SK-N-SH (cell line): ENCODE data around the gene CFAP299. TPM values are rescaled to one million over a fixed set of nuclear protein-coding genes. Genes with fewer than 3 reads are reported as not detected.
A peak's percentile ranks its signal among the peaks of the same experiment; 100 is the strongest.

Experiments
- CTCF ChIA-PET: fragments of 300-600, 350-600 bp; formaldehyde crosslinking; extraction: SDS; loops from one replicate; lab custom pipeline; 2021; lab: Yijun Ruan, JAX
- POLR2A ChIA-PET: fragments of 350-600 bp; sonication (Branson Sonifier 250); formaldehyde crosslinking; extraction: SDS; loops from one replicate; lab custom pipeline; 2020; ENCODE audit warnings: antibody characterized with exemption, inconsistent platforms; lab: Yijun Ruan, JAX
- DNase-seq: peaks from one replicate; pipeline ENCODE4 v3.0.0; 2012
- H2AFZ ChIP-seq: fragments of 200-600 bp; sonication (generic); 2 replicates; pipeline ENCODE4 v1.8.1; 2016; ENCODE audit warnings: antibody characterized with exemption, mild to moderate bottlenecking, low read depth
- H3F3A ChIP-seq: fragments of 200-600 bp; sonication (generic); replicated peaks from 2 replicates; pipeline ENCODE3; 2016; ENCODE audit warnings: antibody characterized with exemption, mild to moderate bottlenecking; ENCODE audit not compliant: insufficient read depth
- H3K27ac ChIP-seq, 2 experiments: fragments of 200-500 bp in 1 of 2; fragments of 200-600 bp in 1 of 2; sonication (Bioruptor generic) in 1 of 2; sonication (generic), shearing (Covaris generic) in 1 of 2; 2 replicates each; pipeline versions ENCODE4 v1.5.1 to v1.6.1; 2014 to 2016; ENCODE audit warnings: low read depth in 2 of 2, inconsistent platforms in 1 of 2, low read length in 1 of 2, mild to moderate bottlenecking in 1 of 2, mixed read lengths in 1 of 2
- H3K27me3 ChIP-seq: fragments of 200-600 bp; sonication (generic), shearing (Covaris generic); 2 replicates; pipeline ENCODE4 v1.6.1; 2016; ENCODE audit warnings: mixed run types; ENCODE audit not compliant: insufficient read depth
- H3K36me3 ChIP-seq, 2 experiments: fragments of 200-500 bp in 1 of 2; fragments of 200-600 bp in 1 of 2; sonication (Bioruptor generic) in 1 of 2; sonication (generic) in 1 of 2; replicated peaks in 1 of 2; 2 replicates each; pipeline versions ENCODE3 to v1.5.1; 2014 to 2016; ENCODE audit warnings: low read length in 1 of 2, mild to moderate bottlenecking in 1 of 2; ENCODE audit not compliant: insufficient read depth in 2 of 2, control insufficient read depth in 1 of 2
- H3K4me1 ChIP-seq, 2 experiments: fragments of 200-500 bp in 1 of 2; fragments of 200-600 bp in 1 of 2; sonication (Bioruptor generic) in 1 of 2; sonication (generic), shearing (Covaris generic) in 1 of 2; 2 replicates each; pipeline versions ENCODE4 v1.5.1 to v1.6.1; 2014 to 2016; ENCODE audit warnings: low read depth in 1 of 2, low read length in 1 of 2, mixed run types in 1 of 2; ENCODE audit not compliant: insufficient read depth in 2 of 2, control insufficient read depth in 1 of 2
- H3K4me2 ChIP-seq: fragments of 200-600 bp; sonication (generic), shearing (Covaris generic); 2 replicates; pipeline ENCODE4 v1.6.1; 2017; ENCODE audit warnings: mixed run types
- H3K4me3 ChIP-seq, 2 experiments: fragments of 200-500 bp in 1 of 2; fragments of 200-600 bp in 1 of 2; sonication (Bioruptor generic) in 1 of 2; sonication (generic), shearing (Covaris generic) in 1 of 2; 2 replicates each; pipeline versions ENCODE4 v1.5.1 to v1.8.1; 2014 to 2016; ENCODE audit warnings: low read depth in 2 of 2, inconsistent platforms in 1 of 2, low read length in 1 of 2, mild to moderate bottlenecking in 1 of 2, mixed read lengths in 1 of 2, moderate library complexity in 1 of 2
- H3K79me2 ChIP-seq: fragments of 200-600 bp; sonication (generic); 2 replicates; pipeline ENCODE4 v1.8.1; 2017; ENCODE audit warnings: mild to moderate bottlenecking; ENCODE audit not compliant: insufficient read depth
- H3K9ac ChIP-seq: fragments of 200-600 bp; sonication (generic); 2 replicates; pipeline ENCODE4 v1.6.1; 2017; ENCODE audit warnings: mixed run types
- H3K9me2 ChIP-seq: fragments of 200-600 bp; sonication (generic); 2 replicates; pipeline ENCODE4 v1.6.1; 2017; ENCODE audit warnings: mixed run types
- H3K9me3 ChIP-seq: fragments of 200-600 bp; sonication (generic); 2 replicates; pipeline ENCODE4 v1.6.1; 2017; ENCODE audit warnings: mixed run types, mild to moderate bottlenecking, moderate library complexity
- H4K20me1 ChIP-seq: fragments of 200-600 bp; sonication (generic); 2 replicates; pipeline ENCODE4 v1.6.1; 2017; ENCODE audit warnings: mild to moderate bottlenecking, mixed run types; ENCODE audit not compliant: insufficient read depth
- CHD2 ChIP-seq: fragments of 150-350 bp; IDR thresholded peaks from 2 replicates; pipeline ENCODE4 v1.6.1; 2018; ENCODE audit warnings: low read length; ENCODE audit not compliant: partially characterized antibody
- CTCF ChIP-seq: fragments of 200-600 bp; sonication (generic); IDR thresholded peaks from 2 replicates; pipeline ENCODE4 v1.6.1; 2017; ENCODE audit warnings: antibody characterized with exemption, mild to moderate bottlenecking, moderate library complexity
- ELF1 ChIP-seq: IDR thresholded peaks from 2 replicates; pipeline ENCODE4 v1.4.0; 2012
- EP300 ChIP-seq, 2 experiments: IDR thresholded peaks; 2 replicates each; pipeline versions ENCODE4 v1.4.0 to v1.6.1; 2012; ENCODE audit warnings: borderline replicate concordance in 1 of 2, low read depth in 1 of 2, low read length in 1 of 2
- EZH2phosphoT487 ChIP-seq: fragments of 200-600 bp; sonication (generic); IDR thresholded peaks from 2 replicates; pipeline ENCODE4 v1.6.1; 2017; ENCODE audit warnings: low read depth, mixed run types, mild to moderate bottlenecking, antibody characterized with exemption, moderate library complexity, borderline replicate concordance
- FOSL2 ChIP-seq: IDR thresholded peaks from 2 replicates; pipeline ENCODE4 v1.4.0; 2012; ENCODE audit warnings: low read depth, mild to moderate bottlenecking, moderate library complexity, borderline replicate concordance
- FOXJ3 ChIP-seq: sonication (generic); formaldehyde crosslinking; IDR thresholded peaks from 2 replicates; pipeline ENCODE4 v1.5.1; 2020; ENCODE audit warnings: mild to moderate bottlenecking, missing genetic modification reagents
- FOXM1 ChIP-seq: IDR thresholded peaks from 2 replicates; pipeline ENCODE4 v1.4.0; 2012; ENCODE audit warnings: low read depth, mild to moderate bottlenecking
- GABPA ChIP-seq: IDR thresholded peaks from 2 replicates; pipeline ENCODE4 v1.4.0; 2012; ENCODE audit warnings: low read depth, mild to moderate bottlenecking
- JUND ChIP-seq: IDR thresholded peaks from 2 replicates; pipeline ENCODE4 v1.4.0; 2012
- MEF2A ChIP-seq: IDR thresholded peaks from 2 replicates; pipeline ENCODE4 v1.4.0; 2012; ENCODE audit warnings: low read depth, borderline replicate concordance
- NFIC ChIP-seq: IDR thresholded peaks from 2 replicates; pipeline ENCODE4 v1.4.0; 2012; ENCODE audit warnings: borderline replicate concordance
- NRF1 ChIP-seq: IDR thresholded peaks from 2 replicates; pipeline ENCODE4 v1.6.1; 2012; ENCODE audit warnings: low read depth, mild to moderate bottlenecking, low read length
- PBX3 ChIP-seq: IDR thresholded peaks from 2 replicates; pipeline ENCODE4; 2012
- POLR2AphosphoS5 ChIP-seq: IDR thresholded peaks from 2 replicates; pipeline ENCODE4 v1.6.1; 2012; ENCODE audit warnings: low read depth, low read length
- RAD21 ChIP-seq: IDR thresholded peaks from 2 replicates; pipeline ENCODE4 v1.6.1; 2012; ENCODE audit warnings: mild to moderate bottlenecking, low read length
- RCOR1 ChIP-seq: fragments of 150-350 bp; IDR thresholded peaks from 2 replicates; pipeline ENCODE4 v1.6.1; 2017; ENCODE audit warnings: antibody characterized with exemption, low read length
- RFX5 ChIP-seq: IDR thresholded peaks from 2 replicates; pipeline ENCODE4 v1.6.1; 2012; ENCODE audit warnings: mild to moderate bottlenecking, improper control_type of control experiment, low read length
- SMC3 ChIP-seq: IDR thresholded peaks from 2 replicates; pipeline ENCODE4 v1.6.1; 2012; ENCODE audit warnings: low read depth, low read length, improper control_type of control experiment
- USF2 ChIP-seq: fragments of 150-350 bp; IDR thresholded peaks from 2 replicates; pipeline ENCODE4 v1.6.1; 2017; ENCODE audit warnings: antibody characterized with exemption, low read length, low read depth, borderline replicate concordance
- WGBS: methylation state at CpG from one replicate; pipeline ENCODE4 v1.1.6; 2017; ENCODE audit warnings: low lambda C conversion rate; 5-methylcytosine and 5-hydroxymethylcytosine counted together
- polyA plus RNA-seq, 3 experiments: library from polyadenylated mRNA; depleted of rRNA; stranded (reverse); fragments of >200 nt; gene quantifications; 2 replicates each; pipeline ENCODE4 v1.2.3, GENCODE V29; 2012
- TF ChIP-seq, protein P1 (sequence below): IDR thresholded peaks from 2 replicates; pipeline ENCODE4 v1.6.1; 2012; ENCODE audit warnings: mild to moderate bottlenecking, low read depth, low read length, moderate library complexity

CFAP299 gene
- polyA plus RNA-seq, 1 of the 3 experiments (the other 2 are of a cell fraction) = 1.2 TPM

DNA sequence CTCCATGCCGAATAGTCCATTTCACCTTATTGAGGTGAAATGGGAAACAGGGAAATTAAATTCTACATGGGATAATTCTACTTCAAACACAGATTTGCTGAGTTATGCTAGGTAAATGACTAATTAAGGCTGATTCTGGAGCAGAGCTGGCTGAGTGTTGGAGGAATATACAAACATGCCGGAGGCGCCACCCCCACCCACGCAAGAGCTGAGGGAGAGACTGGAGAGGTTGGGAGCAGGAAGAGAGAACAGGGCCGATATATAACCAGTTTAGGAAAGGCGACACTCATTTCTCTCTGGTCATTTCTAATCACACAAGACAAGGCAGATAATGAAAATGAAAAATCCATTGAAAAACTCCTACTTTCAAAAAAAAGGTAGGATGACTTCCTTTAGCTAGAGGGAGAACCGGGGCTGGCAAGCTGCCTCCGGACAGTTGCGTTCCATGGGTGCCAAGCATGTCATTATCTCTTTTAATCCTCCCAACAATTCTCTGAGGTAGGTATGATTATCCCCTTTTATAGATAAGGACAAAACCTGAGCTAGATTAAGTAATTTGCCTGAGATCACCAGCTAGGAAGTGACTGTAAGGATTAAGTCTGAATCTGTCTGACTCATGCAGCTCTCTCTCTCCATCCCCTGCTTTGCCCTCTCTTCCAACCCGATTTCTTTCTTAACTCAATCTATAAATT is 27.6 kb upstream of the CFAP299 start (continued):
- TF ChIP-seq, protein P1, sequence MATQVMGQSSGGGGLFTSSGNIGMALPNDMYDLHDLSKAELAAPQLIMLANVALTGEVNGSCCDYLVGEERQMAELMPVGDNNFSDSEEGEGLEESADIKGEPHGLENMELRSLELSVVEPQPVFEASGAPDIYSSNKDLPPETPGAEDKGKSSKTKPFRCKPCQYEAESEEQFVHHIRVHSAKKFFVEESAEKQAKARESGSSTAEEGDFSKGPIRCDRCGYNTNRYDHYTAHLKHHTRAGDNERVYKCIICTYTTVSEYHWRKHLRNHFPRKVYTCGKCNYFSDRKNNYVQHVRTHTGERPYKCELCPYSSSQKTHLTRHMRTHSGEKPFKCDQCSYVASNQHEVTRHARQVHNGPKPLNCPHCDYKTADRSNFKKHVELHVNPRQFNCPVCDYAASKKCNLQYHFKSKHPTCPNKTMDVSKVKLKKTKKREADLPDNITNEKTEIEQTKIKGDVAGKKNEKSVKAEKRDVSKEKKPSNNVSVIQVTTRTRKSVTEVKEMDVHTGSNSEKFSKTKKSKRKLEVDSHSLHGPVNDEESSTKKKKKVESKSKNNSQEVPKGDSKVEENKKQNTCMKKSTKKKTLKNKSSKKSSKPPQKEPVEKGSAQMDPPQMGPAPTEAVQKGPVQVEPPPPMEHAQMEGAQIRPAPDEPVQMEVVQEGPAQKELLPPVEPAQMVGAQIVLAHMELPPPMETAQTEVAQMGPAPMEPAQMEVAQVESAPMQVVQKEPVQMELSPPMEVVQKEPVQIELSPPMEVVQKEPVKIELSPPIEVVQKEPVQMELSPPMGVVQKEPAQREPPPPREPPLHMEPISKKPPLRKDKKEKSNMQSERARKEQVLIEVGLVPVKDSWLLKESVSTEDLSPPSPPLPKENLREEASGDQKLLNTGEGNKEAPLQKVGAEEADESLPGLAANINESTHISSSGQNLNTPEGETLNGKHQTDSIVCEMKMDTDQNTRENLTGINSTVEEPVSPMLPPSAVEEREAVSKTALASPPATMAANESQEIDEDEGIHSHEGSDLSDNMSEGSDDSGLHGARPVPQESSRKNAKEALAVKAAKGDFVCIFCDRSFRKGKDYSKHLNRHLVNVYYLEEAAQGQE = no peak
- TF ChIP-seq CHD2 (no peak), RAD21 (no peak), EZH2phosphoT487 (no peak), ELF1 (no peak), FOXJ3 (no peak), FOXM1 (peak; percentile 25; the same call in 1 of the 2 replicates), EP300 (IDR thresholded peaks at IDR 0.05; ENCODE audit: borderline replicate concordance in 1 of 2, low read depth in 1 of 2, low read length in 1 of 2) (peak in 1 of 2 experiments; percentile 65; a peak in 1 of 4 replicates), GABPA (no peak), JUND (peak; percentile 59), RCOR1 (no peak), FOSL2 (peak; percentile 74; the same call in 1 of the 2 replicates), NRF1 (no peak), NFIC (peak; percentile 40; the same call in 1 of the 2 replicates), MEF2A (no peak), RFX5 (no peak)

GRCh38 chr4:80308466-80308822 is 27.1 kb upstream of the CFAP299 start:
- H3K4me1 ChIP-seq = peaks cover 5 to 35% of the 10 kb centered on the region in 2 experiments
- POLR2A ChIA-PET = no interaction called here

More at GRCh38 chr4:80308466-80308822, 27.1 kb upstream of the CFAP299 start:
- no peaks in the 10 kb centered on the region for H3K36me3 ChIP-seq
- no peaks in the 10 kb centered on the region for H3K27me3 ChIP-seq
- peak overlapping the region; percentile 68 for H3K4me2 ChIP-seq
- TF ChIP-seq USF2 = no peak
- no peak for TF ChIP-seq POLR2AphosphoS5
- no peak for TF ChIP-seq NRF1
- no peak for TF ChIP-seq EZH2phosphoT487
- no peak for TF ChIP-seq FOXM1
- TF ChIP-seq RFX5 = no peak
- TF ChIP-seq CTCF = no peak
- no peak for TF ChIP-seq FOSL2
- TF ChIP-seq PBX3 = no peak
- TF ChIP-seq RAD21 = no peak
- no peak for TF ChIP-seq SMC3
- H4K20me1 ChIP-seq = no peaks in the 10 kb centered on the region
- H3K4me3 ChIP-seq = peak overlapping the region in 1 of 2 experiments; percentile 27; a peak in 1 of 4 replicates
- no peaks in the 10 kb centered on the region for H3K9me2 ChIP-seq
- WGBS = 65% methylated on average over 4 of the region's 4 CpGs
- no peak overlapping the region for H2AFZ ChIP-seq
- H3K9me3 ChIP-seq = no peaks in the 10 kb centered on the region
- peak overlapping the region; percentile 72 to 98 for H3K27ac ChIP-seq
- H3K9ac ChIP-seq = peak overlapping the region; percentile 63
- DNase-seq = no peak
- CTCF ChIA-PET = interaction anchor here (0.8 to 1.4 kb wide), 2 partner anchors 28 to 56 kb away, joined by 3 read pairs; no protein-coding TSS in a partner anchor
- peaks cover 71% of the 10 kb centered on the region for H3F3A ChIP-seq
- peaks cover 8% of the 10 kb centered on the region; the same call in 1 of the 2 replicates for H3K79me2 ChIP-seq
